Activated B cell treated with CpG ODN at 0.5 μM for 24 hours (primary cell): Measurements from ENCODE around the gene PCSK9. TPM values are rescaled to one million over a fixed set of nuclear protein-coding genes. Genes with fewer than 3 reads are reported as not detected.

Experiments
- ATAC-seq: fragments of 200-7000 bp; cut with Tn5 transposase; one replicate; pipeline ENCODE4 v1.10.0; 2021; ENCODE audit warnings: low read depth, mild to moderate bottlenecking, moderate library complexity
- CTCF ChIA-PET: fragments of 350-600 bp; sonication (Branson Sonifier 250); formaldehyde crosslinking; loops from one replicate; lab custom pipeline; 2021; ENCODE audit warnings: antibody characterized with exemption; lab: Charles Lee
- POLR2A ChIA-PET: fragments of 350-600 bp; sonication (Branson Sonifier 250); formaldehyde crosslinking; loops from one replicate; lab custom pipeline; 2021; ENCODE audit warnings: antibody characterized with exemption; lab: Charles Lee
- DNase-seq: peaks from one replicate; pipeline ENCODE4 v3.0.0; 2022
- H3K27ac Mint-ChIP-seq: one replicate; pipeline ENCODE4 v1.8.0; 2020; ENCODE audit warnings: mixed read lengths
- H3K27me3 Mint-ChIP-seq: one replicate; pipeline ENCODE4 v1.8.0; 2021; ENCODE audit warnings: mixed read lengths
- H3K36me3 Mint-ChIP-seq: one replicate; pipeline ENCODE4 v1.8.0; 2021; ENCODE audit warnings: low read depth, mixed read lengths
- H3K4me1 Mint-ChIP-seq: one replicate; pipeline ENCODE4 v1.8.0; 2021; ENCODE audit warnings: mixed read lengths
- H3K4me3 Mint-ChIP-seq: one replicate; pipeline ENCODE4 v1.8.0; 2020; ENCODE audit warnings: mild to moderate bottlenecking, mixed read lengths
- H3K9me3 Mint-ChIP-seq: one replicate; pipeline ENCODE4 v1.8.0; 2020; ENCODE audit warnings: mixed read lengths
- intact Hi-C: fragments of 100-400 bp; cut with micrococcal nuclease; formaldehyde crosslinking; loops from one replicate; pipeline ENCODE4 v1.15.1; 2024
- total RNA-seq: library from RNA; stranded (reverse); gene quantifications from 2 replicates; pipeline ENCODE4 v1.2.3, GENCODE V29; 2022
- TF ChIP-seq, protein P1 (sequence below): fragments of 200-600 bp; IDR thresholded peaks from one replicate; pipeline ENCODE4 v1.8.0; 2022; ENCODE audit warnings: antibody characterized with exemption, mild to moderate bottlenecking

The PCSK9 gene
- total RNA-seq, 1 donor from 2014 or later, result not detected

DNA sequence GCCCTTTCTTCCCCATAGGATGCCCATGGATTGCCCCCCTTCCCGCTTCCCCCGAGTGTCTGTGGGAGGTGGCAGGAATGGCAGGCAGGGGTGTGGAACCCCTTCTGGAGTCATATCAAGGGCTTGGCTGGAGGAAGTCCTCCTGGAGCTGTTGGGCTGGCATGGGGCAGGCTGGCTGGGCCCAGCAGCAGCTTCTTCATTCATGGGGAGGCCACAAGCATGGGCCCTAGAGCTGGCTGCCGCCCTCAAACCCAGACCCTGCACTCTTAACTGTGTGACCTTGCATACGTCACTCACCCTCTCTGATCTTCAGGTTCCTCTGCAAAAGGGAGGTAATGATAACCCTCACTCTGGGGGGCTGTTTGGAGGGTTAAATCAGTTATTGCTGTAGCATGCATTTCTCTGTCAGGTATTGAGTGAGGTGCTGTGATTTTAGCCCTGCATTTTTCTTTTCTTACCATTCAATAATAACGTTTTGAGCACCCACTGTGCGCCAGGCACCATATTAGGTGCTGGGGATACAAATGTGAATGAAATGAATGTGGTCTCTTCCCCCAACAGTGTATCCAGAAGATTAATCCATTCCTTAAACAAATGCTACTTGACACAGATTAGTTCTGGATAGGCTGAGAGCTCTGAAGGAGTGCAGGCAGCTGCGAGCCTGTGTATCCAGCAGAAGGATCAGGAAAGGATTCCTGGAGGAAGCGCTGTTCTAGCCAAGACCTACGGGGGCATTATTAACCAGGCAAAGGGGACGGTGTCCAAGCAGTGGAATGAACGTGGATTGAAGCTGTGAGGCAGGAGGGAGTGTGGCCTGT, 9.3 kb downstream of the PCSK9 start:
- TF ChIP-seq, protein P1, sequence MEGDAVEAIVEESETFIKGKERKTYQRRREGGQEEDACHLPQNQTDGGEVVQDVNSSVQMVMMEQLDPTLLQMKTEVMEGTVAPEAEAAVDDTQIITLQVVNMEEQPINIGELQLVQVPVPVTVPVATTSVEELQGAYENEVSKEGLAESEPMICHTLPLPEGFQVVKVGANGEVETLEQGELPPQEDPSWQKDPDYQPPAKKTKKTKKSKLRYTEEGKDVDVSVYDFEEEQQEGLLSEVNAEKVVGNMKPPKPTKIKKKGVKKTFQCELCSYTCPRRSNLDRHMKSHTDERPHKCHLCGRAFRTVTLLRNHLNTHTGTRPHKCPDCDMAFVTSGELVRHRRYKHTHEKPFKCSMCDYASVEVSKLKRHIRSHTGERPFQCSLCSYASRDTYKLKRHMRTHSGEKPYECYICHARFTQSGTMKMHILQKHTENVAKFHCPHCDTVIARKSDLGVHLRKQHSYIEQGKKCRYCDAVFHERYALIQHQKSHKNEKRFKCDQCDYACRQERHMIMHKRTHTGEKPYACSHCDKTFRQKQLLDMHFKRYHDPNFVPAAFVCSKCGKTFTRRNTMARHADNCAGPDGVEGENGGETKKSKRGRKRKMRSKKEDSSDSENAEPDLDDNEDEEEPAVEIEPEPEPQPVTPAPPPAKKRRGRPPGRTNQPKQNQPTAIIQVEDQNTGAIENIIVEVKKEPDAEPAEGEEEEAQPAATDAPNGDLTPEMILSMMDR, result no peak
- ChIA-PET CTCF (no interaction called here), POLR2A (no interaction called here)
- Mint-ChIP-seq H3K36me3 (no peaks in the 10 kb centered on the region), H3K27me3 (peaks cover 3% of the 10 kb centered on the region), H3K9me3 (no peaks in the 10 kb centered on the region), H3K4me3 (no peak overlapping the region), H3K4me1 (no peaks in the 10 kb centered on the region), H3K27ac (no peak overlapping the region)
- ATAC-seq (no peak), DNase-seq (no peak)
- intact Hi-C loops, result no loop called here

DNA sequence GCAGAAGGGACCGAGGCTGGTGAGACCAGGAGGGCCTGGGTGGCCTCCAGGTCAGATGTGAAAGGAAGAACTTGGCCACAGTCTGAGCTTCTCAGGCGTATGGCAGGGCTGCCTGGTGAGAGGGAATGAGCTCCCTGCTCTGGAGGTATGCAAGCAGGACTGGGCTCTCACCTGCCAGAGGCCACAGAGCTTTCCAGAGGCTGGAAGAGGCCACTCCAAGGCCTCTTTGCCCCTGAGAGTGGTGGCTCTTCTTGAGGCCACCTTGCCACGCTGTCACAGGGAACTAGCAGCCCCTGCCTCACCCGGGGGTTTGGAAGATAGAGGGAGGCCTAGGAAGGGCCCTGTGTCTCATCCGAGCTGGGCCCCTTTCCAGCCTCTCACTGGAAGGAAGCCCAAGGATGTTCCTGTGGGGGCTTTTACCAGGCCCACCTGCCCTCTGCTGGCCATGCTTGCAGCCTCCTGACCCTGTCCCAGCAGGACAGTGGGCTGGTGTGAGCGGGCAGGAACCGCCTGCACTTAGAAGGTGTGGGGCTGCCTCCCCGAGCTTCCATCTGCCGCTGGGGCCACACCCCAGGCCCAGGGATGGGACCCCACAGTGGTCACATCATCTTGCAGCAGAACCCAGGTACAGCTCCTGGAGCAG, 10.0 kb downstream of the PCSK9 start:
- no peak overlapping the region for H3K4me3 Mint-ChIP-seq
- H3K36me3 Mint-ChIP-seq, result no peaks in the 10 kb centered on the region
- ChIA-PET CTCF (no interaction called here), POLR2A (no interaction called here)
- H3K27ac Mint-ChIP-seq, result no peak overlapping the region
- no peaks in the 10 kb centered on the region for H3K4me1 Mint-ChIP-seq
- no peak for ATAC-seq
- intact Hi-C loops, result no loop called here
- H3K27me3 Mint-ChIP-seq, result peaks cover 3% of the 10 kb centered on the region
- no peaks in the 10 kb centered on the region for H3K9me3 Mint-ChIP-seq
- TF ChIP-seq, protein P1, result no peak
- DNase-seq, result no peak

- ChIA-PET POLR2A (no interaction called here), CTCF (no interaction called here)
- H3K27ac Mint-ChIP-seq, result no peak overlapping the region
These were observed 10.5 kb downstream of the PCSK9 start for GRCh38 chr1:55049914-55050278.

DNA sequence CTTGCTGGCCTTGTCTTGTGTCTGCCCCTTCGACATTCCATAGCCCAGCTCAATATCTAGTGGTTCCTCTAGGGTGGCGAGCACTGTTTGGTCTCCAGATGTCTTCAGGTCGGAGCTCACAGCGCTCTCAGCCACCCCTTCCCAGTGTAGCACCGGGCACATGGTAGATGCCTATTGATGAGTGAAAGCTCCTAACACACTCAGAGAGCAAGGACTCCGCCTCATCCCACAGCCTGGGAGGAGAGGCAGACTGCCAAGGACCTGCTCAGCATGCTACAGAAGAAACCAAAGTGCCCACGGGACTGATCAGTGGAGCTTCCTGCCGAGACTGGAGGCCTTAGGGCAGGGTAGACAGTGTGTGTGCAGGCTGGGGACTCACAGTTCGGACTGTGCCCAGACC, 10.9 kb downstream of the PCSK9 start:
- POLR2A ChIA-PET, result no interaction called here
- Mint-ChIP-seq H3K4me3 (no peak overlapping the region), H3K27ac (no peak overlapping the region), H3K27me3 (peaks cover 3% of the 10 kb centered on the region), H3K36me3 (no peaks in the 10 kb centered on the region), H3K4me1 (no peaks in the 10 kb centered on the region), H3K9me3 (no peaks in the 10 kb centered on the region)
- ATAC-seq (no peak), DNase-seq (no peak)
- TF ChIP-seq, protein P1, result no peak
- intact Hi-C loops, result no loop called here
- CTCF ChIA-PET, result no interaction called here

More at GRCh38 chr1:55049914-55050278, 10.5 kb downstream of the PCSK9 start:
- intact Hi-C loops, result no loop called here
- Mint-ChIP-seq H3K4me3 (no peak overlapping the region), H3K27me3 (peaks cover 3% of the 10 kb centered on the region), H3K9me3 (no peaks in the 10 kb centered on the region), H3K4me1 (no peaks in the 10 kb centered on the region), H3K36me3 (no peaks in the 10 kb centered on the region)
- ATAC-seq (no peak), DNase-seq (no peak)
- TF ChIP-seq, protein P1, result no peak

DNA sequence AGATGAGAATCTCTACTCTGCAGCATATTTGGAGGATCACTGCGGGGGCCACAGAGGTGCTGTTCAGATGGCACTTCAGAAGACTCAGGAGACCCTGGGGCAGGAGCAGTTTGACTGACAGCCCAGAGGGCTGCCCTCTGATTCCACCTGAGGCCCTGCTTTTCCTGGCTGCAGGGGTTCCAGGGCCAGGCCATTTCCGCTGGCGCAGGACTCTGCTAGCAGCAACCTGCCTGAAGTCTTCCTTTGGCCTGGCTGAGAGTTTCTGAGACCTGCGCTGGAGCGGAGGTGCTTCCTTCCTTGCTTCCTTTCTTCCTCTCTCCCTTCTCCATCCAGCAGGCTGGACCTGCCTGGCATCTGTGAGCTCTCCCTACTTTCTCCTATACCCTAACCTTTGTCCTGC, 11.8 kb downstream of the PCSK9 start:
- POLR2A ChIA-PET, result no interaction called here
- Mint-ChIP-seq H3K27ac (no peak overlapping the region), H3K4me1 (no peaks in the 10 kb centered on the region), H3K9me3 (no peaks in the 10 kb centered on the region), H3K36me3 (no peaks in the 10 kb centered on the region), H3K27me3 (peaks cover 3% of the 10 kb centered on the region), H3K4me3 (no peak overlapping the region)
- CTCF ChIA-PET, result no interaction called here
- ATAC-seq, result no peak
- intact Hi-C loops, result no loop called here
- TF ChIP-seq, protein P1, result no peak
- no peak for DNase-seq
